Frontal cortex (tissue), 4 donors: ENCODE data around the gene EML1. TPM values are rescaled to one million over a fixed set of nuclear protein-coding genes. Genes with fewer than 3 reads are reported as not detected.
A peak's percentile ranks its signal among the peaks of the same experiment; 100 is the strongest.

ENCODE experiments used
- DNase-seq, 2 donors: peaks; one replicate each; pipeline ENCODE4 v3.0.0; 2012; ENCODE audit warnings: low spot score in 2 of 2
- FAIRE-seq: peaks from 2 replicates; lab custom pipeline; 2012; peaks lifted over from hg19 to GRCh38; lab: Jason Lieb, UNC
- total RNA-seq: library from RNA; depleted of rRNA; stranded (reverse); fragments of >200 nt; gene quantifications from one replicate; pipeline ENCODE4 v1.2.3, GENCODE V29; 2014
- donor health status: control.
- donor health status: control.
- donor health status: control.

The EML1 gene
- total RNA-seq, 1 donor from 2014 or later = 116 TPM

DNA sequence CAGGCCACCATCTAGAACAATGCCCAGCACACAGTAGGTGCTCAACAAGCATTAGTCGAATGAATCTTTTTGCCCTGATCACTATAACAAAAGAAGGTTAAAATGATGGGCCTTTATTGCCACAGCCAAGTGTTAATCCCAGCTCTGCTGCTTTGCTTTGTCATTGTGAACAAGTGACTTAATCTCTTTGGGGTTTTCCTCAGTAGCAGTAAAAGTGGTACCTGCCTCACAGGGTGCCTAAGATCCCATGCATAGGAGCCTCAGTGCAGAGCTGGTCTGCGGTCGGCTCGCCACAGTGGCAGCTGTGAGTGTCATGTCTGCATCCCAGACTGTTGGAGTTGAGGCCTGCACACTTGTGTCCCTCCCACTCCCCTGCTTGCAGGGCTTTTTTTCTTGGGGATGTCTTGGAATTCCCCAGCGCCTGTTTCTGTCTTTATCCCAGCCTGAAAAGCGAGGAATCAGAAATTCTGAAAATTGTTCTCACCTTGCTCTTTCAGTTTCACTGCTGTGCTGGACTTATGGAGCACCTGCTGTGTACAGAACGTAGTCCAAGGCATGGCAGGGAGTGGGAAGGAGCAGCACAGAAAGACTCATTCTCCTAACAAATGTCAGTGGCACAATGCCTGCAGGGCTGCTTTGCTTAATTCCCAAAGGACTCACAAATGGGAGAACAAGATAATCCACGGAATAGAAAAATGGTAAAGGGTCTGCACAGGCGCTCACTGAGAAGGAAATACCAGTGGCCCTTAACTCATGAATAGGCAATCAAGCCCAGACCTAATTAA is 90.8 kb downstream of the EML1 start:
- no peak for FAIRE-seq
- DNase-seq = no peak

DNA sequence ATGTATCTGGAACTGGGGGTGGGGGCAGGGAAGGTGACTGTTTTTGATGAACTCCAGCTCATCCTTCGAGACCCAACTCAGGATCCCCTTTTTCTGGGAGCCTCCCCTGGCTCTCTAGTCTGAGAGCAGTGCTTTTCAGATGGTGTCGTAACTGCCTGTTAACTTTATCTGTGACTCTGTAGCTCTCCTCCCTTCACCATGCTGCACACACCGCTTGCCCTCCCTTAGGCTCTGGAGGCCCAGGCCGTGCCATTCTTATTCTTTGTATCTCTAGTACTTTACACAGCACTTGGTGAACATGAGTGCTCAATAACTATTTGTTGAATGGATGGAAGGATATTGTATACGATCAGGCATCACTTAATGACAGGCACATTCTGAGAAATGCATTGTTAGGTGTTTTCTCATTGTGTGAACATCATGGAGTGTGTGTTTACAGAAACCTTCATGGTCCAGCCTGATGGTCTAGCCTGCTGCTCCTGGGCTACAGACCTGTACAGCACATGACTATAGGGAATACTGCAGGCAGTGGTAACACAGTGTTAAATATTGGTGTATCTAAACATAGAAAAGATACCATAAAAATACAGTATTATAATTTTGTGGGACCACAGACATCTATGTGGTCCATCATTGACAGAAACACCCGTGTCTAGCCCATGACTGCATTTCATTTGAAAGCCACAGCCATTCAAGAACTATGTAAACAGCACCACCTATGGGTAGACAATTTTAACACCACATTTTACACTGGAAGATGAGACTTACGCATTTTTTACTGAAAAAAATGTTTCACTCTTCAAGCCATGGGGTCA is 91.8 kb downstream of the EML1 start:
- DNase-seq (peak; percentile 50 to 64), FAIRE-seq (peak; percentile 98)

DNA sequence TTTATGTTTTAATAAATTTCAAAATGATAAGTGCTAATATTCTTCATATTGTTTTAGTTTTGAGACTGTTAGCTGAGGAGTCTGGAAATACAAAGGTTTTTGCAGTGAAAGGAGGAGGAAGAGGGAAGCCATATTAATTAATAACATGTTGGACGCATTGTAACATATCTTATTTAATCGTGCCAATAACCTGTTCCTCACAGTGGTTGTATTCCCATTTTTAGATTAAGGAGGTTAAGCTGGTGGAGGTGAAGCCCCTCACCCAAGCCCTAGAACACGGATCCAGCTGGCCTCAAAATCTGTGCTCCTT is 92.4 kb downstream of the EML1 start:
- FAIRE-seq = no peak
- no peak for DNase-seq

DNA sequence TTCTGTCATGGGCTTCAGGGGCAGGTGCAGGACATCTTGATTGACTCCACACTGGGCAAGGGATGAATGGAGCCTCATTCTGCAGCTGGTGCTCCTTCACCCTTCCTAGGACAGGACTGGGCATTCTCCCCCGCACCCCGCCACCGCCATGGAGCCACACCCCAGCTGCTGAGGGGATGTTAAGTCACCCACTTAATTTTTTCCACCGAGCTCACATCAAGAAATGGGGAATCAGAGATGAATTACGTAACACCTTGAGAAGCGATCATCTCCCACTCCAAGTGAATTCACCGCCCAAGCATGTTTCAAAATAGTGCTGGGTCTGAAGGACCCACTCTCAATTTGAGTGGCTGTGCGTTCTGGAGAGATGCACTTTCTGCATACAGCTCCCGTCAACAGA is 94.2 kb downstream of the EML1 start:
- FAIRE-seq (no peak), DNase-seq (no peak)

DNA sequence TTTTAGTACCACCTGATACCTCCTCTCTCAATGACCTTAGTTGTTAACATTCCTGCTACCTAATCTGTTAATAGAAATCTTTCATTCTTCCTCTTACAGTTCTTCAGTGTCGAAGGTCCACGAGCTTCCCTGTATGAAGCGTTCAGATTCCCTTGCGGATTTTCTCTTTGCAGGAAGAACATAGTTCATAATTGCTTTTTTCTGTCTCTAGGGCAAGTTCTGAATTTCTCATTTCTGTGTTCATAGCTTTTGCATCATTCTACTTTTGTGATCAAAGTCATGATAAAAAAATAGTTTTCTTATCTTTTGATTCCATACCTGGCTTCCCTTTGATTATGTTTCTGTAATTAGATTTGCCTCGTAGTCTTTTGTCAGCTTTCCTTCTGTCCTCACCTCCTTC is 94.9 kb downstream of the EML1 start:
- DNase-seq (no peak), FAIRE-seq (no peak)

DNA sequence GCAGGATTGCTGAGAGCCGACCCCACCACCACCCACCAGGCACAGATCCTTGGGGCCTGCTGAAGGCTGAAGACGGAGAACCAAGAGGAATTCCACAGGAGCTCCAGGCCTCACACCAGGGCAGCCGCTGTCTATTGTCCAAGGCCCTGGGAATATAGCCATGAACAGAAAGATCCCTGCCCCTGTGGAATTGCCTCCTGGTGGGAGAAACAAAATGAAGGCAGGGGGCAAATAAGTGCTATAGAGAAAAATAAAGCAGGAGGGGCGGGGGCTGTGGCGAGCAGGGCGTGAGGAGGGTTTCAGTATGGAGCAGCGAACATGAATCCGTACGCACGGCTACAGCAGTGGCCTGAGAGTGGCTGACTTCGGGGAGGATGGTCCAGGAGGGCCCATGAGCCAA is 96.1 kb downstream of the EML1 start:
- FAIRE-seq = no peak
- DNase-seq = no peak

DNA sequence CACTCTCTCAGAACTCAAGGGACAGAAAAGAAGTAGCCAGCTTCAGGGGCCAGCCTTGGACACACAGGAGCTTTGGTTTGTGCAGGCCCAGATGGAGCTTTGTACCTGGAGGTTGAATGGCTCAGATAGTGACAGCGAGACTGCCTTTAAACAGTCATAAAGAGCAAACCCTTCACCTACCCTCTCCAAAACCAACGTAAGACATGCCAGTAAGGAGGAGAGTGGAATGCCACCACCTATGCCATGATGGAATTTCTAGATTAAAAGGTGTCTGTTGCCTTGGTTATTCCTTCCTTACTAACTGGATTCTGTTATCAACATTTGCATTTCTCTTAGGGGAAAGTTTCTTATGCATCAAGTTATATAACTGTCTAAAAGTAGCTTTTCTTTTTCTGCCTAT is 98.1 kb downstream of the EML1 start:
- FAIRE-seq (no peak), DNase-seq (no peak)

DNA sequence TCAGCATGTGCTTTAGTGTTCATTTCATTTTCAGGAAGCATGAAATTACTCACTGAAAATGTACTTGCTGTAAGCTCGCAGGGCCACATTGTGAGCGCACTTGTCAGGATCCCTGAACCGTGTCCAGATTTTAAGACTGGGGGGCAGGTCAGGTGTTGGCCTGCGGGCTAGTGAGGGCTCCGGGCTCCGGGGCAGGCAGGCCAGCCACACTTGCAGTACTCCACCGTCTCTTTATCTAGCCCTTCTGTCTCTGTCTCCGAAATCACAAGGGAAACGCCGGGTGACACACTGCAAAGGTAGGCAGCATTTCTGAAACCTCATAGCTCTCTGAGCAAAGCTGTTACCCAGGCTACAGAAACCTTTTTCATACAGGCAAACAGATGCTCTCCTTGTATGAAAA is 98.7 kb downstream of the EML1 start:
- DNase-seq = no peak
- FAIRE-seq = no peak

DNA sequence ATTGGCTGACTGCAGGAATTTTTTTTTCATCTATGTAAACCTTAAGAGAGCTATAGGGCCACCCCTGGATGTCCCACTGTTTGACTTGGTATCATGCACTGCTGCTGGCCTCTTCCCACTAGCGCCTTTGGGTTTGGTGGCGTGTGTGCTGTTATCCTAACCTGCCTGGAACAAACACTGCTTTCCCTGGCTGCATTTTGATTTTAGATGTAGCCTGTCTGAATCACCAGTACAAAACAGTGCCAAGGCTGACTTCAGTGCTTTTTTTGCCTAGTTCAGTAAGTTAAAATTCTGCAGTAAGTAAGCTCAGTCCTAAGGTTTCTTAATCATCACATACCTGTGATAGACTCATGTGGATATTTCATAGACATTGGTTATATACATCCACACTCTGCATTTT is 99.2 kb downstream of the EML1 start:
- FAIRE-seq = no peak
- no peak for DNase-seq

DNA sequence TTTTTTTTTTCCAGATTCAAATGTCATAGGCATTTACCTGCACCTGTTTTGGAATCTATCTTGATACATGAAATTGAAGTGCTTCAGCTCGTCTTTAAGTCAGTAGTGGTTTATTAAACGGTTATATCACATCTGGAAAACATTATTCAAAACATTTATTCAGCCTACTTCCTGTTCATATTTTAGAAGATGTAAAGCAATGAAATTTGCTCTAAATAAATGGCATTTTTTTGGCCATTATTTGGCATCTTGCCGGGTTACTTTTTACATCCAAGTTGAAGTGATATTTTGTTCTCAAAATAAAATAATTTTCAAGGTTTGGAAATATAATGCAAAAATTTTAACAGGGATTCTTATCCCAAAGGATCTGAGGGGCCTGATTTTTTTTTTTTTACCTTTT is 103.1 kb downstream of the EML1 start:
- DNase-seq (no peak), FAIRE-seq (no peak)

DNA sequence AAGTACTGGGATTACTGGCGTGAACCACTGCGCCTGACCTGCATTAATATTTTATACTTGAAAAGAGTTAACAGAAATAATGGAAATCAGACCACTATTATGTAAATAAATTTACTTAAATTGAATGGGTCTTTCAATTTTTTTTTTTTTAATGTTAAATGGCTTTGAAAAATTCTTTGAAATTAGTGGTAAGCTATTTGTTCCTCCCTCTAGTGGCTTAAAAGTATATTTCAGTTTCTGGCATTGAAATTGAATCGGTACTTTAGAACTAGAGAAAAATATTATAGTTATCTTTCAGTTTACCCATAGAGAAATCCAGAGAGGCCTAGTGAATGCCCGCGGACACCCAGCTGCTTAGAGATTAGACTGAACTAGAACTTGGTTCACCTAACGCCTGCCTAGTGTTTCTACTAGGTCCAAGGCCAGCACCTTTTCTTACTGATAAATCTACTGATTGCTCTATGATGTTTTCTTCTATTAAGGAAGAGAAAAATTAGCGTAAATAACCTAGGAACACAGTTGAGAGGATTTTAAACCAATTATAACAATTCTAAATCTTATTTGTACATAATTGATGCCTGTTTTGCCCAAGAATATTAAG is 106.5 kb downstream of the EML1 start:
- no peak for DNase-seq
- peak; percentile 70 for FAIRE-seq

DNA sequence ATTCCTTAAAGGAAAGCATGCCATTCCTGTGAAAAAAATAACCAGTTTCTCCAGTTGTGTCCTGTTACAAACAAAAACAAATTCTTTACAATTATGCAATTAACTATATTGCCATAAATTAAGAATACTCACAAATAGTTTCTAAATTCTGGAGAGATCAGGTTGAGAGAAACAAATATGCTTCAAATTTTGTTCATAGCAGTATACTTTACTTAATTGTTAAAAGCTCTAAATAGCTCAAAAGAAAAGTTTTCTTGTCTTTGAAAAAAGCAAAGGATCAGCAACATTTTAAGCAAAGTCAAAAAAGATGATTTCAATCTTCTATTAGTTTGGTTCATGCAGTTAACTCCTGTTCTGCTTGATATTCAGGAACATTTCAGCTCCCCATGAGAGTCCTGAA is 109.7 kb downstream of the EML1 start:
- DNase-seq = no peak
- no peak for FAIRE-seq

DNA sequence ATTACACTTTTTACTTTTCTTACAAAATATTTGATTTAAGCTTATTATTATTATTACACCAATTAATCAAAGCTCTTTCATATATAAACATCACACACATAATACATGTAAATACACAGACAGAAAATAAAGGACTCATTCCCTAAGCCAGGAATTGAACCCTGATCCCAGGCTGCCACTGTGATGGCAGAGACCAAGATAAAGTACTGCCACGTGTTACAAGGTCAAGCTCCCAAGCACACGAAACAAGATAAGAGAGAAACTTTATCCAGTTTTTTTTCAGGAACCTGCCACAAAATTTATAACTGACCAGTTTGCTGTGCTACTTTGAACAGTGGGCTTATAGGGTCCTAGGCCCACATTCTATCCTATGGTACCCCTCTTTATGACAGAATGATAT is 111.3 kb downstream of the EML1 start:
- FAIRE-seq = no peak

DNA sequence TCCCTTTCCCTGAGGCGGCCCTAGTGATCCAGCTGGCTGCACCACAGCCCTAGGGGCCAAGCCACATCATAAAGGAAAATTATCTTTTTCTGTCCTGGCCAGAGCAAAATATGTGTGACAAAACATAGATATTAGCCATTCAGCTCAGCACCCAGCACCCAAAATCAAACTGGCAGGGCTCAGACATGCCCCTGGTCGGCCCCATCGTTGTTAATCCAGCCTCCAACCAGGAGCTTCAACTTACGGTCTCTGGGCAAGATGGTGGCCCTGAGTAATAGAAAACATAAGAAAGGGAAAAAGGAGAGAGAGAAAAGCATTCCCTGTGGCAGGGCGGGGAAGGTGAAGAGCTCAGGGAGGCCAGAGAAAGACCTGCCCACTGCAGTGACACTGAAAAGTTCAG is 111.9 kb downstream of the EML1 start:
- DNase-seq = no peak
- FAIRE-seq = no peak

More for the DNA sequence above, 111.3 kb downstream of the EML1 start:
- DNase-seq = no peak

DNA sequence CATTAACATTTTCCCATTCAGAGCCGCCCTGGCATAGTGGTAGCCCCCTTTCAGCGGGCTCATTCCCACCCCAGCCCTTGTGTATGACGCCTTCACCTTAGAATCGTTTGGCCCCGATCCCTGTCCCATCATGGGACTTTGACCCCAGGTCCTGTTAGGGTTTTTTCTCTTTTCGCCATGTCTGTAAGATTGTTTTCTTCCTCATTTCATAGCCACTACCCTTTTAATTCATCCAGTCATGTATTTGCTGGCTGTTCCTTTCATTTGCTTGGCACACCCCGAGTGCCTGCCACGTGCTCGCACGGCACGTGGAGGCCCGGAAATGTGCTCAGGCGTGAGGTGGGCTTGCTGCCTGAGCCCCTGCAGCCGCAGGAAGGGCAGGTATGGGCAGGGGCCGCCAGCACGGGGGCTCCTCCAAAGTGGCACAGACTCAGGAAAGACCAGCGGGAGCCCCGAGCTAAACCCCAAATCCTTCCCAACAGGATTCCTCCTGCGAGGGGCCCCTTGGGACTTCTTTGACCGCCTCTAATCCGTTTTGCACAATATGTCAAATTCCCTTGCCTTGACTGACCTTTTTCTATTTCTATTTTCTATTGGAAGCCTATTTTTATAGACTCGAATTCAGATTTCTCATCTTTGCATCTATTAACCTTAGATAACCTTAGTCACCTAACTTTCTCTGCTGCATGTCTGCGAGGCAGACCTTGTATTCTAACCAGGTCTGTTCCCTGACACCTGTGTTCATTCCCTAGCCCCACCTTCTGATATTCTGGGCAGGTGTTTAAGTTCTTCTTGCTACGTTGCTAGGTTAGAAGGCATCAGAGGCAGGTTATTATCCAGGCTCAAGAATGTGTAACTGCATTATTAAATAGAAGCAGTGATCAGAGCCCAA is 114.8 kb downstream of the EML1 start:
- DNase-seq (no peak), FAIRE-seq (no peak)

DNA sequence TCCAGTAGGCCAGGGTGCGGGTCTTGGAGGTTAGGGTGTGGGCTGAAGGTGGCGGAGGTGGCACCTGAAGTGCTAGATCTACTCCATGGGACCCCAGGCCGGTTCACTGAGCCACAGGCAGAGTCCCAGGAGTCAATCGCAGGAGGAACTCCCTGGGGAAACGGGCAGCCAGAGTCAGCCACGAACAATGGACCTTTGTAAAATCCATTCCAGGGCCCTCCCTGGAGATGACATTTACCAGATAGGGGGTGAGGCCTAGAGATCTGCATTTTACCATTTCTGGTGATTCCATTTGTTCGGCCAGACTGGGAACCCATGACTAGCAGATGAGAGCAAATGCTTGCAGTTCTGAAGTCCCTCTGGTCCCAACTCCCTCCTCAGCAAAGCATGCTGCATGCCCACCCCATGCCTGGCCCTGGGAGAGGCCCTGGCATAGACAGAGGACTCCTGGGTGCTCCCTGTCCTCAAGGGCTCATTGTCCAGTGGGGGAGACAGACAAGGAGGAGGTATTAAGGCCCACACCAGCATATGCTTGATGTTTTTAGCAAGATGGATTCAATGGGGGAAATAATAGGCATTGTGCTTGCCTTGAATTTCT is 115.5 kb downstream of the EML1 start:
- DNase-seq = no peak
- FAIRE-seq = no peak

DNA sequence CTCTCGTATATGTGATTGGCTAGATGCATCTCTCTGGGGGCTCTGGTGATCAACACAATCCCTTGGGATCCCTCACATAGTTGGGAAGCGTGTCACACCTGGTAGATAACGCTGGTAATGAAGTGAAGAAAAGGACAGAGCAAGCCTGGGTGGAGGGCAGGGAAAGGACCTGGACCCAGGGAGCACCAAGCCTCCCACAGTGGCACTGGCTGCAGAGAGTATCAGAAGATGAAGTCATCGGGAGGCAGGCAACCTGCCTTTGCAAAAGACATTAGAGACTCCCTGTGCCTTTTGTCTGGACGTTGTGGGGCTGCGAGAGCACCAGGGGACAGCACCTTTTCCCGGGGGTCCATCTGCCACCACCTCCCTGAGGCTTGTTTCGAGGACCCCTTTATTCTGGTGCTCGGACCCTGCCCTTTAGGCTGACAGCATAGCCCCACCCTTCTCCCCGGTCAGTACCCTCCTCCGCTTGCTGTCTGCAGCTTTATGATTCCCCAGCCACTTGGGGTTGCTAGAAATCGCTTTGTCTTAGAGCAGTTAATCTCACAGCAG is 116.4 kb downstream of the EML1 start:
- no peak for DNase-seq
- no peak for FAIRE-seq

DNA sequence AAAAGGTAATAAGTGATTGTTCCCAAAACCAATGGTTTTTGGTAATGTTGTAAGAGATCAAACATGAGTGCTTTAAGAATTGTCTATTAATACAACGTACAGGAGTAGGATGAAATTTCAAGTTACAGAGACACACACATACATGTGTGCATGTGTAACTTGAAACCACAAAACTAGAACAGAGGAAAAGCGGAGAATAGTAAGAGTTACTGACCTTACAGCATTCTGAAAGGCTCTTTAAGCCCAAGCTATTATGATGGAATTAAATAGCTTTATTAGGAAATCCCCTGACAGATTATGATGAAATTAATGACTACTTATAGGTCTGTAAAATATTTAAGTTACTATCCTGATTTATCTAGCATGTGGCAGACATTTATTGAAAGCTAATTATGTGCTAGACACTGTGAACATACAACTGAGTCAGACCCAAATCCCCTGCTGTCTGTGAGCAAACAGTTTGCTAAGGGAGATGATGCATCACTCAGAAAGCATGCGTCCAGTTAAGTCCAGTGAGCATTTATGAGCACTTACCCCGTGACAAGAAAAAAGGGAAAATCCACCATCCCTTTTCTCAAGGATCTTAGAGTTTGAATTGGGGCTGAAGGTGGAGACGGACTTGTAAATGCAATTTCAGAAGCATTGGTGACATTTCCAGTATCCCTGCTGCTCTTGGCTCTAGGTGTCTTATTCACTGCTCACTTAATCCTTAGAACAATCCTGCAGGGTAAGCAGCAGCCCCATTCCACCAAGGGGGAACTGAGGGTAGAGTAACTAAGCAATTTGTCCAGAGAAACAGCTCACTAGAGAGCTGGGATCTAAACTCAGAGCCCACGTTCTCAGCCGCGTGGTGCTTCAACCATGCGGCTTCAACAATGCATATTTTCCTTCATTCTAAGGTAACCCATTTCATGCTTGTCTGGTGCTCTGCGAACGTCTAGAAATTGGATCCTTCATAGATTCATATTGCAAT is 117.4 kb downstream of the EML1 start:
- FAIRE-seq (no peak), DNase-seq (no peak)
